ENCODE data around the gene CLSTN2. TPM values are rescaled to one million over a fixed set of nuclear protein-coding genes. Genes with fewer than 3 reads are reported as not detected.

The CLSTN2 gene
- polyA plus RNA-seq, 2 donors, result 0.20 TPM

- no peaks in the 10 kb centered on the region for H3K9me3 ChIP-seq (ENCODE audit: control insufficient read depth in 2 of 2, insufficient read depth in 1 of 2, low read depth in 1 of 2, low read length in 1 of 2)
- H3K4me1 ChIP-seq (ENCODE audit: control insufficient read depth in 2 of 2, insufficient read depth in 2 of 2, low read length in 1 of 2), result no peaks in the 10 kb centered on the region
- H3K27ac ChIP-seq (ENCODE audit: low read depth in 2 of 2, low read length in 1 of 2), result no peak overlapping the region
- H3K4me3 ChIP-seq (ENCODE audit: low read depth in 1 of 2, low read length in 2 of 2), result no peak overlapping the region
- H3K36me3 ChIP-seq (ENCODE audit: control insufficient read depth in 2 of 2, insufficient read depth in 2 of 2, low read length in 1 of 2), result no peaks in the 10 kb centered on the region
- 73 to 74% methylated on average over 2 of the region's 2 CpGs for WGBS, 2 donors
- H3K27me3 ChIP-seq (ENCODE audit: control insufficient read depth in 1 of 2, insufficient read depth in 2 of 2, low read length in 2 of 2), result no peaks in the 10 kb centered on the region
These were observed 565.5 kb downstream of the CLSTN2 start for GRCh38 chr3:140500473-140500872.

- H3K27me3 ChIP-seq (ENCODE audit: control insufficient read depth in 1 of 2, insufficient read depth in 2 of 2, low read length in 2 of 2), result no peaks in the 10 kb centered on the region
- no peak overlapping the region for H3K27ac ChIP-seq (ENCODE audit: low read depth in 2 of 2, low read length in 1 of 2)
- H3K36me3 ChIP-seq (ENCODE audit: control insufficient read depth in 2 of 2, insufficient read depth in 2 of 2, low read length in 1 of 2), result no peaks in the 10 kb centered on the region
- H3K4me3 ChIP-seq (ENCODE audit: low read depth in 1 of 2, low read length in 2 of 2), result no peak overlapping the region
- no peaks in the 10 kb centered on the region for H3K4me1 ChIP-seq (ENCODE audit: control insufficient read depth in 2 of 2, insufficient read depth in 2 of 2, low read length in 1 of 2)
- 54 to 59% methylated on average over 4 of the region's 4 CpGs for WGBS, 2 donors
- no peaks in the 10 kb centered on the region for H3K9me3 ChIP-seq (ENCODE audit: control insufficient read depth in 2 of 2, insufficient read depth in 1 of 2, low read depth in 1 of 2, low read length in 1 of 2)
These were observed 566.2 kb downstream of the CLSTN2 start for GRCh38 chr3:140501061-140501769.

GRCh38 chr3:140501770-140502364 is 566.9 kb downstream of the CLSTN2 start:
- no peak overlapping the region for H3K27ac ChIP-seq (ENCODE audit: low read depth in 2 of 2, low read length in 1 of 2)
- H3K36me3 ChIP-seq (ENCODE audit: control insufficient read depth in 2 of 2, insufficient read depth in 2 of 2, low read length in 1 of 2), result no peaks in the 10 kb centered on the region
- no peaks in the 10 kb centered on the region for H3K9me3 ChIP-seq (ENCODE audit: control insufficient read depth in 2 of 2, insufficient read depth in 1 of 2, low read depth in 1 of 2, low read length in 1 of 2)
- no peaks in the 10 kb centered on the region for H3K4me1 ChIP-seq (ENCODE audit: control insufficient read depth in 2 of 2, insufficient read depth in 2 of 2, low read length in 1 of 2)
- H3K27me3 ChIP-seq (ENCODE audit: control insufficient read depth in 1 of 2, insufficient read depth in 2 of 2, low read length in 2 of 2), result no peaks in the 10 kb centered on the region
- H3K4me3 ChIP-seq (ENCODE audit: low read depth in 1 of 2, low read length in 2 of 2), result no peak overlapping the region

- H3K4me1 ChIP-seq (ENCODE audit: control insufficient read depth in 2 of 2, insufficient read depth in 2 of 2, low read length in 1 of 2), result no peaks in the 10 kb centered on the region
- no peaks in the 10 kb centered on the region for H3K36me3 ChIP-seq (ENCODE audit: control insufficient read depth in 2 of 2, insufficient read depth in 2 of 2, low read length in 1 of 2)
- no peaks in the 10 kb centered on the region for H3K27me3 ChIP-seq (ENCODE audit: control insufficient read depth in 1 of 2, insufficient read depth in 2 of 2, low read length in 2 of 2)
- H3K9me3 ChIP-seq (ENCODE audit: control insufficient read depth in 2 of 2, insufficient read depth in 1 of 2, low read depth in 1 of 2, low read length in 1 of 2), result peaks cover 0 to 2% of the 10 kb centered on the region in 2 donors
- 38 to 52% methylated on average over 3 of the region's 3 CpGs for WGBS, 2 donors
- no peak overlapping the region for H3K27ac ChIP-seq (ENCODE audit: low read depth in 2 of 2, low read length in 1 of 2)
- H3K4me3 ChIP-seq (ENCODE audit: low read depth in 1 of 2, low read length in 2 of 2), result no peak overlapping the region
These were observed 570.2 kb downstream of the CLSTN2 start for GRCh38 chr3:140505213-140505612.

GRCh38 chr3:140505876-140506275 is 570.9 kb downstream of the CLSTN2 start:
- H3K27me3 ChIP-seq (ENCODE audit: control insufficient read depth in 1 of 2, insufficient read depth in 2 of 2, low read length in 2 of 2), result no peaks in the 10 kb centered on the region
- H3K4me1 ChIP-seq (ENCODE audit: control insufficient read depth in 2 of 2, insufficient read depth in 2 of 2, low read length in 1 of 2), result no peaks in the 10 kb centered on the region
- H3K4me3 ChIP-seq (ENCODE audit: low read depth in 1 of 2, low read length in 2 of 2), result no peak overlapping the region
- H3K36me3 ChIP-seq (ENCODE audit: control insufficient read depth in 2 of 2, insufficient read depth in 2 of 2, low read length in 1 of 2), result no peaks in the 10 kb centered on the region
- WGBS, 2 donors, result 67 to 76% methylated on average over 4 of the region's 4 CpGs
- no peak overlapping the region for H3K27ac ChIP-seq (ENCODE audit: low read depth in 2 of 2, low read length in 1 of 2)
- peaks cover 0 to 2% of the 10 kb centered on the region in 2 donors for H3K9me3 ChIP-seq (ENCODE audit: control insufficient read depth in 2 of 2, insufficient read depth in 1 of 2, low read depth in 1 of 2, low read length in 1 of 2)

- Histone ChIP-seq H3K36me3 (ENCODE audit: control insufficient read depth in 2 of 2, insufficient read depth in 2 of 2, low read length in 1 of 2) (no peaks in the 10 kb centered on the region), H3K9me3 (ENCODE audit: control insufficient read depth in 2 of 2, insufficient read depth in 1 of 2, low read depth in 1 of 2, low read length in 1 of 2) (peaks cover 0 to 2% of the 10 kb centered on the region in 2 donors), H3K27me3 (ENCODE audit: control insufficient read depth in 1 of 2, insufficient read depth in 2 of 2, low read length in 2 of 2) (no peaks in the 10 kb centered on the region), H3K4me3 (ENCODE audit: low read depth in 1 of 2, low read length in 2 of 2) (no peak overlapping the region), H3K27ac (ENCODE audit: low read depth in 2 of 2, low read length in 1 of 2) (no peak overlapping the region), H3K4me1 (ENCODE audit: control insufficient read depth in 2 of 2, insufficient read depth in 2 of 2, low read length in 1 of 2) (no peaks in the 10 kb centered on the region)
- WGBS, 2 donors, result 73 to 77% methylated on average over 3 of the region's 3 CpGs
These were observed 573.6 kb downstream of the CLSTN2 start for GRCh38 chr3:140508550-140508949.

GRCh38 chr3:140509534-140509933 is 574.5 kb downstream of the CLSTN2 start:
- no peaks in the 10 kb centered on the region for H3K36me3 ChIP-seq (ENCODE audit: control insufficient read depth in 2 of 2, insufficient read depth in 2 of 2, low read length in 1 of 2)
- no peaks in the 10 kb centered on the region for H3K4me1 ChIP-seq (ENCODE audit: control insufficient read depth in 2 of 2, insufficient read depth in 2 of 2, low read length in 1 of 2)
- 41 to 53% methylated on average over 2 of the region's 2 CpGs for WGBS, 2 donors
- no peaks in the 10 kb centered on the region for H3K27me3 ChIP-seq (ENCODE audit: control insufficient read depth in 1 of 2, insufficient read depth in 2 of 2, low read length in 2 of 2)
- H3K27ac ChIP-seq (ENCODE audit: low read depth in 2 of 2, low read length in 1 of 2), result no peak overlapping the region
- H3K9me3 ChIP-seq (ENCODE audit: control insufficient read depth in 2 of 2, insufficient read depth in 1 of 2, low read depth in 1 of 2, low read length in 1 of 2), result peaks cover 0 to 2% of the 10 kb centered on the region in 2 donors
- H3K4me3 ChIP-seq (ENCODE audit: low read depth in 1 of 2, low read length in 2 of 2), result no peak overlapping the region

- H3K36me3 ChIP-seq (ENCODE audit: control insufficient read depth in 2 of 2, insufficient read depth in 2 of 2, low read length in 1 of 2), result no peaks in the 10 kb centered on the region
- H3K9me3 ChIP-seq (ENCODE audit: control insufficient read depth in 2 of 2, insufficient read depth in 1 of 2, low read depth in 1 of 2, low read length in 1 of 2), result peaks cover 0 to 2% of the 10 kb centered on the region in 2 donors
- no peak overlapping the region for H3K27ac ChIP-seq (ENCODE audit: low read depth in 2 of 2, low read length in 1 of 2)
- no peak overlapping the region for H3K4me3 ChIP-seq (ENCODE audit: low read depth in 1 of 2, low read length in 2 of 2)
- no peaks in the 10 kb centered on the region for H3K27me3 ChIP-seq (ENCODE audit: control insufficient read depth in 1 of 2, insufficient read depth in 2 of 2, low read length in 2 of 2)
- 26% methylated on average over 6 of the region's 6 CpGs for WGBS, 2 donors
- no peaks in the 10 kb centered on the region for H3K4me1 ChIP-seq (ENCODE audit: control insufficient read depth in 2 of 2, insufficient read depth in 2 of 2, low read length in 1 of 2)
These were observed 575.4 kb downstream of the CLSTN2 start for GRCh38 chr3:140510303-140510861.

- WGBS, 2 donors, result 74 to 82% methylated on average over 10 of the region's 10 CpGs
- Histone ChIP-seq H3K36me3 (ENCODE audit: control insufficient read depth in 2 of 2, insufficient read depth in 2 of 2, low read length in 1 of 2) (no peaks in the 10 kb centered on the region), H3K9me3 (ENCODE audit: control insufficient read depth in 2 of 2, insufficient read depth in 1 of 2, low read depth in 1 of 2, low read length in 1 of 2) (peaks cover 0 to 7% of the 10 kb centered on the region in 2 donors), H3K4me3 (ENCODE audit: low read depth in 1 of 2, low read length in 2 of 2) (no peak overlapping the region), H3K27me3 (ENCODE audit: control insufficient read depth in 1 of 2, insufficient read depth in 2 of 2, low read length in 2 of 2) (no peaks in the 10 kb centered on the region), H3K27ac (ENCODE audit: low read depth in 2 of 2, low read length in 1 of 2) (no peak overlapping the region), H3K4me1 (ENCODE audit: control insufficient read depth in 2 of 2, insufficient read depth in 2 of 2, low read length in 1 of 2) (no peaks in the 10 kb centered on the region)
These were observed 586.9 kb downstream of the CLSTN2 start for GRCh38 chr3:140521751-140522445.

All from esophagus (tissue), 2 donors.